GM18858 (cell line): ENCODE results near the gene DHRSX.
"Not testable (repeated sequence)": the region's sequence is repeated elsewhere in the genome, so short reads cannot be mapped to it uniquely, and the experiment has no call there.

Source experiments
- ATAC-seq: cut with Tn5 transposase; IDR thresholded peaks from one replicate; pipeline ENCODE4 v1.9.1; 2021; ENCODE audit not compliant: unreplicated experiment

The DHRSX gene

GRCh38 chrX:2521092-2521926 is 20.5 kb upstream of the DHRSX start:
- peak; percentile 63 for ATAC-seq

GRCh38 chrX:2520539-2520938 is 19.8 kb upstream of the DHRSX start:
- ATAC-seq: no peak

- not testable (repeated sequence) for ATAC-seq
Measured at GRCh38 chrX:2519638-2520037, 18.9 kb upstream of the DHRSX start.

GRCh38 chrX:2517055-2517454 is 16.3 kb upstream of the DHRSX start:
- ATAC-seq: peak; percentile 2

- peak; percentile 64 for ATAC-seq
Measured at GRCh38 chrX:2516623-2517022, 15.8 kb upstream of the DHRSX start.

- no peak for ATAC-seq
Measured at GRCh38 chrX:2514131-2514530, 13.4 kb upstream of the DHRSX start.

- no peak for ATAC-seq
Measured at GRCh38 chrX:2513121-2513664, 12.4 kb upstream of the DHRSX start.

- ATAC-seq: no peak
Measured at GRCh38 chrX:2512501-2512900, 11.7 kb upstream of the DHRSX start.

- no peak for ATAC-seq
Measured at GRCh38 chrX:2511326-2511725, 10.6 kb upstream of the DHRSX start.

- no peak for ATAC-seq
Measured at GRCh38 chrX:2508648-2509335, 8.0 kb upstream of the DHRSX start.

GRCh38 chrX:2507904-2508627 is 7.3 kb upstream of the DHRSX start:
- no peak for ATAC-seq

GRCh38 chrX:2507196-2507595 is 6.4 kb upstream of the DHRSX start:
- ATAC-seq: no peak

GRCh38 chrX:2505341-2505740 is 4.6 kb upstream of the DHRSX start:
- ATAC-seq: not testable (repeated sequence)

- no peak for ATAC-seq
Measured at GRCh38 chrX:2504706-2505332, 4.0 kb upstream of the DHRSX start.

GRCh38 chrX:2503591-2504500 is 3.1 kb upstream of the DHRSX start:
- ATAC-seq: no peak

- no peak for ATAC-seq
Measured at GRCh38 chrX:2502668-2503519, 2.1 kb upstream of the DHRSX start.

GRCh38 chrX:2502120-2502667 is 1.4 kb upstream of the DHRSX start:
- no peak for ATAC-seq

- no peak for ATAC-seq
Measured at GRCh38 chrX:2501559-2502102, 855 bp upstream of the DHRSX start.
